MM.1S (cell line): ENCODE results near the gene SLC24A3.

Experiments used
- CTCF ChIP-seq: fragments of 300-600 bp; sonication (generic); IDR thresholded peaks from 2 replicates; pipeline ENCODE4 v1.5.1; 2016; ENCODE audit warnings: antibody characterized with exemption, low read length, mixed read lengths
- EZH2 ChIP-seq: fragments of 300-600 bp; sonication (generic); optimal IDR thresholded peaks from 2 replicates; pipeline ENCODE3; 2017; ENCODE audit warnings: low read depth, mild to moderate bottlenecking, antibody characterized with exemption, low read length, mixed read lengths

GRCh38 chr20:19249106-19249879 lies 36.9 kb downstream of the SLC24A3 start:
- peak; percentile 19 for TF ChIP-seq CTCF
- TF ChIP-seq EZH2: no peak
